ENCODE data around the gene ZHX3. TPM values are rescaled to one million over a fixed set of nuclear protein-coding genes. Genes with fewer than 3 reads are reported as not detected.

ZHX3 gene
- total RNA-seq, 1 experiment from 2014 or later = 9.6 TPM

DNA sequence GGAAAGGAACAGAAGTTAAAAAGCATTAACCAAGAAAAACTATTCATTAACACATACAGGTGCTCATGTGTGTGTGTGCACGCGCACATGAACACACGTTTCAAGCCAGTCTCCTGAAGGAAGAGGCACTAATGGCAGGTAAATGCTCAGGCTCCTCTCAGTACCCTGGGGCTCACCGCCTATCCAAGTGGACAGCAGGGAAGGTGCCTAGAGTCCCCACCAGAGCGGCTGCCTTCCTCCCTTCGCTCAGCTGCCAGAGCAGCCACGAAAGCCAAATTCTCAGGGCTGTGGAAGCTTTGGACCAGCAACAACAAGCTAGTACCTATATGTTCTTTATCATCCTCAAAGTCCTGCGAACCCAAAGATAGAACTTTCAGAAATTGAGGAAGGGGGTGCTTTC lies 137.6 kb downstream of the ZHX3 start:
- TF ChIP-seq ZNF317 (CRISPR knock-in tag; IDR thresholded peaks at IDR 0.05; ENCODE audit: borderline replicate concordance, low read depth) (no peak), NR2C2 (CRISPR knock-in tag; IDR thresholded peaks at IDR 0.05) (no peak), TEAD1 (CRISPR knock-in tag; IDR thresholded peaks at IDR 0.05) (no peak), GTF2I (CRISPR knock-in tag; conservative IDR thresholded peaks at IDR 0.05) (no peak), NFATC4 (CRISPR knock-in tag; IDR thresholded peaks at IDR 0.05) (no peak), ZBTB21 (CRISPR knock-in tag; IDR thresholded peaks at IDR 0.05; ENCODE audit: borderline replicate concordance) (no peak), ZNF671 (CRISPR knock-in tag; IDR thresholded peaks at IDR 0.05) (no peak), SMAD4 (CRISPR knock-in tag; IDR thresholded peaks at IDR 0.05) (no peak), ZNF219 (CRISPR knock-in tag; IDR thresholded peaks at IDR 0.05; ENCODE audit: borderline replicate concordance) (no peak), IRF2 (CRISPR knock-in tag; IDR thresholded peaks at IDR 0.05; ENCODE audit: borderline replicate concordance, low read depth) (no peak)
- TF ChIP-seq, protein P1, sequence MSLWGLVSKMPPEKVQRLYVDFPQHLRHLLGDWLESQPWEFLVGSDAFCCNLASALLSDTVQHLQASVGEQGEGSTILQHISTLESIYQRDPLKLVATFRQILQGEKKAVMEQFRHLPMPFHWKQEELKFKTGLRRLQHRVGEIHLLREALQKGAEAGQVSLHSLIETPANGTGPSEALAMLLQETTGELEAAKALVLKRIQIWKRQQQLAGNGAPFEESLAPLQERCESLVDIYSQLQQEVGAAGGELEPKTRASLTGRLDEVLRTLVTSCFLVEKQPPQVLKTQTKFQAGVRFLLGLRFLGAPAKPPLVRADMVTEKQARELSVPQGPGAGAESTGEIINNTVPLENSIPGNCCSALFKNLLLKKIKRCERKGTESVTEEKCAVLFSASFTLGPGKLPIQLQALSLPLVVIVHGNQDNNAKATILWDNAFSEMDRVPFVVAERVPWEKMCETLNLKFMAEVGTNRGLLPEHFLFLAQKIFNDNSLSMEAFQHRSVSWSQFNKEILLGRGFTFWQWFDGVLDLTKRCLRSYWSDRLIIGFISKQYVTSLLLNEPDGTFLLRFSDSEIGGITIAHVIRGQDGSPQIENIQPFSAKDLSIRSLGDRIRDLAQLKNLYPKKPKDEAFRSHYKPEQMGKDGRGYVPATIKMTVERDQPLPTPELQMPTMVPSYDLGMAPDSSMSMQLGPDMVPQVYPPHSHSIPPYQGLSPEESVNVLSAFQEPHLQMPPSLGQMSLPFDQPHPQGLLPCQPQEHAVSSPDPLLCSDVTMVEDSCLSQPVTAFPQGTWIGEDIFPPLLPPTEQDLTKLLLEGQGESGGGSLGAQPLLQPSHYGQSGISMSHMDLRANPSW (CRISPR knock-in tag; conservative IDR thresholded peaks at IDR 0.05; ENCODE audit: low read depth) = no peak
- TF ChIP-seq, protein P2, sequence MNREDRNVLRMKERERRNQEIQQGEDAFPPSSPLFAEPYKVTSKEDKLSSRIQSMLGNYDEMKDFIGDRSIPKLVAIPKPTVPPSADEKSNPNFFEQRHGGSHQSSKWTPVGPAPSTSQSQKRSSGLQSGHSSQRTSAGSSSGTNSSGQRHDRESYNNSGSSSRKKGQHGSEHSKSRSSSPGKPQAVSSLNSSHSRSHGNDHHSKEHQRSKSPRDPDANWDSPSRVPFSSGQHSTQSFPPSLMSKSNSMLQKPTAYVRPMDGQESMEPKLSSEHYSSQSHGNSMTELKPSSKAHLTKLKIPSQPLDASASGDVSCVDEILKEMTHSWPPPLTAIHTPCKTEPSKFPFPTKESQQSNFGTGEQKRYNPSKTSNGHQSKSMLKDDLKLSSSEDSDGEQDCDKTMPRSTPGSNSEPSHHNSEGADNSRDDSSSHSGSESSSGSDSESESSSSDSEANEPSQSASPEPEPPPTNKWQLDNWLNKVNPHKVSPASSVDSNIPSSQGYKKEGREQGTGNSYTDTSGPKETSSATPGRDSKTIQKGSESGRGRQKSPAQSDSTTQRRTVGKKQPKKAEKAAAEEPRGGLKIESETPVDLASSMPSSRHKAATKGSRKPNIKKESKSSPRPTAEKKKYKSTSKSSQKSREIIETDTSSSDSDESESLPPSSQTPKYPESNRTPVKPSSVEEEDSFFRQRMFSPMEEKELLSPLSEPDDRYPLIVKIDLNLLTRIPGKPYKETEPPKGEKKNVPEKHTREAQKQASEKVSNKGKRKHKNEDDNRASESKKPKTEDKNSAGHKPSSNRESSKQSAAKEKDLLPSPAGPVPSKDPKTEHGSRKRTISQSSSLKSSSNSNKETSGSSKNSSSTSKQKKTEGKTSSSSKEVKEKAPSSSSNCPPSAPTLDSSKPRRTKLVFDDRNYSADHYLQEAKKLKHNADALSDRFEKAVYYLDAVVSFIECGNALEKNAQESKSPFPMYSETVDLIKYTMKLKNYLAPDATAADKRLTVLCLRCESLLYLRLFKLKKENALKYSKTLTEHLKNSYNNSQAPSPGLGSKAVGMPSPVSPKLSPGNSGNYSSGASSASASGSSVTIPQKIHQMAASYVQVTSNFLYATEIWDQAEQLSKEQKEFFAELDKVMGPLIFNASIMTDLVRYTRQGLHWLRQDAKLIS (CRISPR knock-in tag; IDR thresholded peaks at IDR 0.05; ENCODE audit: borderline replicate concordance) = no peak
- TF ChIP-seq, protein P3, sequence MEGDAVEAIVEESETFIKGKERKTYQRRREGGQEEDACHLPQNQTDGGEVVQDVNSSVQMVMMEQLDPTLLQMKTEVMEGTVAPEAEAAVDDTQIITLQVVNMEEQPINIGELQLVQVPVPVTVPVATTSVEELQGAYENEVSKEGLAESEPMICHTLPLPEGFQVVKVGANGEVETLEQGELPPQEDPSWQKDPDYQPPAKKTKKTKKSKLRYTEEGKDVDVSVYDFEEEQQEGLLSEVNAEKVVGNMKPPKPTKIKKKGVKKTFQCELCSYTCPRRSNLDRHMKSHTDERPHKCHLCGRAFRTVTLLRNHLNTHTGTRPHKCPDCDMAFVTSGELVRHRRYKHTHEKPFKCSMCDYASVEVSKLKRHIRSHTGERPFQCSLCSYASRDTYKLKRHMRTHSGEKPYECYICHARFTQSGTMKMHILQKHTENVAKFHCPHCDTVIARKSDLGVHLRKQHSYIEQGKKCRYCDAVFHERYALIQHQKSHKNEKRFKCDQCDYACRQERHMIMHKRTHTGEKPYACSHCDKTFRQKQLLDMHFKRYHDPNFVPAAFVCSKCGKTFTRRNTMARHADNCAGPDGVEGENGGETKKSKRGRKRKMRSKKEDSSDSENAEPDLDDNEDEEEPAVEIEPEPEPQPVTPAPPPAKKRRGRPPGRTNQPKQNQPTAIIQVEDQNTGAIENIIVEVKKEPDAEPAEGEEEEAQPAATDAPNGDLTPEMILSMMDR (IDR thresholded peaks at IDR 0.05) = no peak
- TF ChIP-seq, protein P4, sequence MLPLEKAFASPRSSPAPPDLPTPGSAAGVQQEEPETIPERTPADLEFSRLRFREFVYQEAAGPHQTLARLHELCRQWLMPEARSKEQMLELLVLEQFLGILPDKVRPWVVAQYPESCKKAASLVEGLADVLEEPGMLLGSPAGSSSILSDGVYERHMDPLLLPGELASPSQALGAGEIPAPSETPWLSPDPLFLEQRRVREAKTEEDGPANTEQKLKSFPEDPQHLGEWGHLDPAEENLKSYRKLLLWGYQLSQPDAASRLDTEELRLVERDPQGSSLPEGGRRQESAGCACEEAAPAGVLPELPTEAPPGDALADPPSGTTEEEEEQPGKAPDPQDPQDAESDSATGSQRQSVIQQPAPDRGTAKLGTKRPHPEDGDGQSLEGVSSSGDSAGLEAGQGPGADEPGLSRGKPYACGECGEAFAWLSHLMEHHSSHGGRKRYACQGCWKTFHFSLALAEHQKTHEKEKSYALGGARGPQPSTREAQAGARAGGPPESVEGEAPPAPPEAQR (CRISPR knock-in tag; IDR thresholded peaks at IDR 0.05) = no peak
- TF ChIP-seq, protein P5, sequence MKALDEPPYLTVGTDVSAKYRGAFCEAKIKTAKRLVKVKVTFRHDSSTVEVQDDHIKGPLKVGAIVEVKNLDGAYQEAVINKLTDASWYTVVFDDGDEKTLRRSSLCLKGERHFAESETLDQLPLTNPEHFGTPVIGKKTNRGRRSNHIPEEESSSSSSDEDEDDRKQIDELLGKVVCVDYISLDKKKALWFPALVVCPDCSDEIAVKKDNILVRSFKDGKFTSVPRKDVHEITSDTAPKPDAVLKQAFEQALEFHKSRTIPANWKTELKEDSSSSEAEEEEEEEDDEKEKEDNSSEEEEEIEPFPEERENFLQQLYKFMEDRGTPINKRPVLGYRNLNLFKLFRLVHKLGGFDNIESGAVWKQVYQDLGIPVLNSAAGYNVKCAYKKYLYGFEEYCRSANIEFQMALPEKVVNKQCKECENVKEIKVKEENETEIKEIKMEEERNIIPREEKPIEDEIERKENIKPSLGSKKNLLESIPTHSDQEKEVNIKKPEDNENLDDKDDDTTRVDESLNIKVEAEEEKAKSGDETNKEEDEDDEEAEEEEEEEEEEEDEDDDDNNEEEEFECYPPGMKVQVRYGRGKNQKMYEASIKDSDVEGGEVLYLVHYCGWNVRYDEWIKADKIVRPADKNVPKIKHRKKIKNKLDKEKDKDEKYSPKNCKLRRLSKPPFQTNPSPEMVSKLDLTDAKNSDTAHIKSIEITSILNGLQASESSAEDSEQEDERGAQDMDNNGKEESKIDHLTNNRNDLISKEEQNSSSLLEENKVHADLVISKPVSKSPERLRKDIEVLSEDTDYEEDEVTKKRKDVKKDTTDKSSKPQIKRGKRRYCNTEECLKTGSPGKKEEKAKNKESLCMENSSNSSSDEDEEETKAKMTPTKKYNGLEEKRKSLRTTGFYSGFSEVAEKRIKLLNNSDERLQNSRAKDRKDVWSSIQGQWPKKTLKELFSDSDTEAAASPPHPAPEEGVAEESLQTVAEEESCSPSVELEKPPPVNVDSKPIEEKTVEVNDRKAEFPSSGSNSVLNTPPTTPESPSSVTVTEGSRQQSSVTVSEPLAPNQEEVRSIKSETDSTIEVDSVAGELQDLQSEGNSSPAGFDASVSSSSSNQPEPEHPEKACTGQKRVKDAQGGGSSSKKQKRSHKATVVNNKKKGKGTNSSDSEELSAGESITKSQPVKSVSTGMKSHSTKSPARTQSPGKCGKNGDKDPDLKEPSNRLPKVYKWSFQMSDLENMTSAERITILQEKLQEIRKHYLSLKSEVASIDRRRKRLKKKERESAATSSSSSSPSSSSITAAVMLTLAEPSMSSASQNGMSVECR (CRISPR knock-in tag; IDR thresholded peaks at IDR 0.05; ENCODE audit: borderline replicate concordance) = no peak
- TF ChIP-seq, protein P6, sequence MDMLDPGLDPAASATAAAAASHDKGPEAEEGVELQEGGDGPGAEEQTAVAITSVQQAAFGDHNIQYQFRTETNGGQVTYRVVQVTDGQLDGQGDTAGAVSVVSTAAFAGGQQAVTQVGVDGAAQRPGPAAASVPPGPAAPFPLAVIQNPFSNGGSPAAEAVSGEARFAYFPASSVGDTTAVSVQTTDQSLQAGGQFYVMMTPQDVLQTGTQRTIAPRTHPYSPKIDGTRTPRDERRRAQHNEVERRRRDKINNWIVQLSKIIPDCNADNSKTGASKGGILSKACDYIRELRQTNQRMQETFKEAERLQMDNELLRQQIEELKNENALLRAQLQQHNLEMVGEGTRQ (CRISPR knock-in tag; IDR thresholded peaks at IDR 0.05) = no peak
- 0 out of 2 replicates have a peak, but pooled peaks have one; percentile 16 for ATAC-seq
- Mint-ChIP-seq H3K36me3 (peaks cover 12% of the 10 kb centered on the region), H3K4me1 (peaks cover 13% of the 10 kb centered on the region), H3K27me3 (ENCODE audit: low read depth) (no peaks in the 10 kb centered on the region), H3K9me3 (no peaks in the 10 kb centered on the region), H3K4me3 (no peak overlapping the region), H3K27ac (0 out of 2 replicates have a peak overlapping the region, but pooled peaks have one; percentile 13)
- DNase-seq (ENCODE audit: low spot score) = peak; percentile 9
- CTCF ChIA-PET = interaction anchor here (0.9 to 3.8 kb wide), 3 partner anchors 45 to 217 kb away, joined by 3 to 17 read pairs (median 3); partner anchors contain the start of gene LPIN3
- POLR2A ChIA-PET = no interaction called here

Data from WTC11 (cell line).